Measurements from ENCODE around the gene DNMT1.

DNA sequence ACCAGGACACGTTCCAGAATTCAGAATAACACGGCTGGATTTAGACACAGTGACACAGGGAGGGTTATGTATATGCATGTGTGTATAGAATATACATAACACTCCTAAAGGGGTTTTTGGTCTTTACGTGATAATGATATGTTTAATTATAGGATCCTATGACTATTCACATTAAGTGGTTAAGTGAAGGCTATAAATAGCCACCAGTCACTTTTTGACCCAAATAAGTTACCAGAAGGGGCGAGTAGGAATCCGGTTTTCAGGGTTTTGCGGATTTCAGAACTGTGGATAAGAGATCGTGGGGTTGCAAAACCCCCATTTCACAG lies 99.2 kb downstream of the DNMT1 start:
- TF ChIP-seq, protein P1, sequence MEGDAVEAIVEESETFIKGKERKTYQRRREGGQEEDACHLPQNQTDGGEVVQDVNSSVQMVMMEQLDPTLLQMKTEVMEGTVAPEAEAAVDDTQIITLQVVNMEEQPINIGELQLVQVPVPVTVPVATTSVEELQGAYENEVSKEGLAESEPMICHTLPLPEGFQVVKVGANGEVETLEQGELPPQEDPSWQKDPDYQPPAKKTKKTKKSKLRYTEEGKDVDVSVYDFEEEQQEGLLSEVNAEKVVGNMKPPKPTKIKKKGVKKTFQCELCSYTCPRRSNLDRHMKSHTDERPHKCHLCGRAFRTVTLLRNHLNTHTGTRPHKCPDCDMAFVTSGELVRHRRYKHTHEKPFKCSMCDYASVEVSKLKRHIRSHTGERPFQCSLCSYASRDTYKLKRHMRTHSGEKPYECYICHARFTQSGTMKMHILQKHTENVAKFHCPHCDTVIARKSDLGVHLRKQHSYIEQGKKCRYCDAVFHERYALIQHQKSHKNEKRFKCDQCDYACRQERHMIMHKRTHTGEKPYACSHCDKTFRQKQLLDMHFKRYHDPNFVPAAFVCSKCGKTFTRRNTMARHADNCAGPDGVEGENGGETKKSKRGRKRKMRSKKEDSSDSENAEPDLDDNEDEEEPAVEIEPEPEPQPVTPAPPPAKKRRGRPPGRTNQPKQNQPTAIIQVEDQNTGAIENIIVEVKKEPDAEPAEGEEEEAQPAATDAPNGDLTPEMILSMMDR (IDR thresholded peaks at IDR 0.05) = no peak
- TF ChIP-seq POLR2A (IDR thresholded peaks at IDR 0.05) = peak in 1 of 4 donors; percentile 23
